ENCODE measurements around the gene BRIX1. TPM values are rescaled to one million over a fixed set of nuclear protein-coding genes. Genes with fewer than 3 reads are reported as not detected.
A peak's percentile ranks its signal among the peaks of the same experiment; 100 is the strongest.

BRIX1 gene
- total and polyA plus RNA-seq, 2 of the 13 experiments (the other 11 are each of a cell fraction or from before 2014, with no cell fraction given): 23.6 to 78.4 TPM

GRCh38 chr5:34915139-34915855 is at the start of gene BRIX1, which contains the start of gene RAD1 (continued):
- TF ChIP-seq, protein P1, sequence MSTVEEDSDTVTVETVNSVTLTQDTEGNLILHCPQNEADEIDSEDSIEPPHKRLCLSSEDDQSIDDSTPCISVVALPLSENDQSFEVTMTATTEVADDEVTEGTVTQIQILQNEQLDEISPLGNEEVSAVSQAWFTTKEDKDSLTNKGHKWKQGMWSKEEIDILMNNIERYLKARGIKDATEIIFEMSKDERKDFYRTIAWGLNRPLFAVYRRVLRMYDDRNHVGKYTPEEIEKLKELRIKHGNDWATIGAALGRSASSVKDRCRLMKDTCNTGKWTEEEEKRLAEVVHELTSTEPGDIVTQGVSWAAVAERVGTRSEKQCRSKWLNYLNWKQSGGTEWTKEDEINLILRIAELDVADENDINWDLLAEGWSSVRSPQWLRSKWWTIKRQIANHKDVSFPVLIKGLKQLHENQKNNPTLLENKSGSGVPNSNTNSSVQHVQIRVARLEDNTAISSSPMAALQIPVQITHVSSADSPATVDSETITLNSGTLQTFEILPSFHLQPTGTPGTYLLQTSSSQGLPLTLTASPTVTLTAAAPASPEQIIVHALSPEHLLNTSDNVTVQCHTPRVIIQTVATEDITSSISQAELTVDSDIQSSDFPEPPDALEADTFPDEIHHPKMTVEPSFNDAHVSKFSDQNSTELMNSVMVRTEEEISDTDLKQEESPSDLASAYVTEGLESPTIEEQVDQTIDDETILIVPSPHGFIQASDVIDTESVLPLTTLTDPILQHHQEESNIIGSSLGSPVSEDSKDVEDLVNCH (CRISPR knock-in tag; IDR thresholded peaks at IDR 0.05): peak; percentile 62; the same call in 1 of the 2 replicates
- peak; percentile 43; the same call in 1 of the 2 replicates for TF ChIP-seq HNRNPL (IDR thresholded peaks at IDR 0.05; ENCODE audit: low read depth, low read length)
- 0 out of 4 replicates have a peak, but pooled peaks of 1 of the 2 experiments have one; percentile 10 for TF ChIP-seq NR2F1 (CRISPR knock-in tag; IDR thresholded peaks at IDR 0.05)
- TF ChIP-seq GATA4 (IDR thresholded peaks at IDR 0.05; ENCODE audit: borderline replicate concordance, low read depth): peak; percentile 47; the same call in 1 of the 2 replicates
- peak; percentile 46; the same call in 1 of the 2 replicates for TF ChIP-seq ZBTB7A (CRISPR knock-in tag; IDR thresholded peaks at IDR 0.05)
- peak; percentile 77; the same call in 1 of the 2 replicates for TF ChIP-seq MTA1 (CRISPR knock-in tag; IDR thresholded peaks at IDR 0.05; ENCODE audit: borderline replicate concordance)
- TF ChIP-seq SALL1 (CRISPR knock-in tag; IDR thresholded peaks at IDR 0.05): peak; percentile 93
- TF ChIP-seq CHCHD3 (CRISPR knock-in tag; IDR thresholded peaks at IDR 0.05): no peak
- no peak for TF ChIP-seq SOX13 (IDR thresholded peaks at IDR 0.05)
- peak in 1 of 2 experiments; percentile 48; a peak in 1 of 4 replicates for TF ChIP-seq SOX13 (CRISPR knock-in tag; conservative IDR thresholded peaks at IDR 0.05 in 1 of 2, IDR thresholded peaks at IDR 0.05 in 1 of 2)
- peak; percentile 76 for TF ChIP-seq KAT7 (CRISPR knock-in tag; IDR thresholded peaks at IDR 0.05; ENCODE audit: borderline replicate concordance)
- no peak for TF ChIP-seq ZNF839 (CRISPR knock-in tag; IDR thresholded peaks at IDR 0.05; ENCODE audit: borderline replicate concordance)
- TF ChIP-seq POLR2G (IDR thresholded peaks at IDR 0.05; ENCODE audit: low read depth, low read length): peak; percentile 91
- TF ChIP-seq ZNF878 (CRISPR knock-in tag; IDR thresholded peaks at IDR 0.05): peak; percentile 84
- TF ChIP-seq, protein P2, sequence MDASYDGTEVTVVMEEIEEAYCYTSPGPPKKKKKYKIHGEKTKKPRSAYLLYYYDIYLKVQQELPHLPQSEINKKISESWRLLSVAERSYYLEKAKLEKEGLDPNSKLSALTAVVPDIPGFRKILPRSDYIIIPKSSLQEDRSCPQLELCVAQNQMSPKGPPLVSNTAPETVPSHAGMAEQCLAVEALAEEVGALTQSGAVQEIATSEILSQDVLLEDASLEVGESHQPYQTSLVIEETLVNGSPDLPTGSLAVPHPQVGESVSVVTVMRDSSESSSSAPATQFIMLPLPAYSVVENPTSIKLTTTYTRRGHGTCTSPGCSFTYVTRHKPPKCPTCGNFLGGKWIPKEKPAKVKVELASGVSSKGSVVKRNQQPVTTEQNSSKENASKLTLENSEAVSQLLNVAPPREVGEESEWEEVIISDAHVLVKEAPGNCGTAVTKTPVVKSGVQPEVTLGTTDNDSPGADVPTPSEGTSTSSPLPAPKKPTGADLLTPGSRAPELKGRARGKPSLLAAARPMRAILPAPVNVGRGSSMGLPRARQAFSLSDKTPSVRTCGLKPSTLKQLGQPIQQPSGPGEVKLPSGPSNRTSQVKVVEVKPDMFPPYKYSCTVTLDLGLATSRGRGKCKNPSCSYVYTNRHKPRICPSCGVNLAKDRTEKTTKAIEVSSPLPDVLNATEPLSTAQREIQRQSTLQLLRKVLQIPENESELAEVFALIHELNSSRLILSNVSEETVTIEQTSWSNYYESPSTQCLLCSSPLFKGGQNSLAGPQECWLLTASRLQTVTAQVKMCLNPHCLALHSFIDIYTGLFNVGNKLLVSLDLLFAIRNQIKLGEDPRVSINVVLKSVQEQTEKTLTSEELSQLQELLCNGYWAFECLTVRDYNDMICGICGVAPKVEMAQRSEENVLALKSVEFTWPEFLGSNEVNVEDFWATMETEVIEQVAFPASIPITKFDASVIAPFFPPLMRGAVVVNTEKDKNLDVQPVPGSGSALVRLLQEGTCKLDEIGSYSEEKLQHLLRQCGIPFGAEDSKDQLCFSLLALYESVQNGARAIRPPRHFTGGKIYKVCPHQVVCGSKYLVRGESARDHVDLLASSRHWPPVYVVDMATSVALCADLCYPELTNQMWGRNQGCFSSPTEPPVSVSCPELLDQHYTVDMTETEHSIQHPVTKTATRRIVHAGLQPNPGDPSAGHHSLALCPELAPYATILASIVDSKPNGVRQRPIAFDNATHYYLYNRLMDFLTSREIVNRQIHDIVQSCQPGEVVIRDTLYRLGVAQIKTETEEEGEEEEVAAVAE (CRISPR knock-in tag; IDR thresholded peaks at IDR 0.05; ENCODE audit: borderline replicate concordance): peak; percentile 64; the same call in 1 of the 2 replicates
- TF ChIP-seq KLF16 (CRISPR knock-in tag; IDR thresholded peaks at IDR 0.05): peak in 1 of 2 experiments; percentile 69; a peak in 1 of 4 replicates
- TF ChIP-seq, protein P3, sequence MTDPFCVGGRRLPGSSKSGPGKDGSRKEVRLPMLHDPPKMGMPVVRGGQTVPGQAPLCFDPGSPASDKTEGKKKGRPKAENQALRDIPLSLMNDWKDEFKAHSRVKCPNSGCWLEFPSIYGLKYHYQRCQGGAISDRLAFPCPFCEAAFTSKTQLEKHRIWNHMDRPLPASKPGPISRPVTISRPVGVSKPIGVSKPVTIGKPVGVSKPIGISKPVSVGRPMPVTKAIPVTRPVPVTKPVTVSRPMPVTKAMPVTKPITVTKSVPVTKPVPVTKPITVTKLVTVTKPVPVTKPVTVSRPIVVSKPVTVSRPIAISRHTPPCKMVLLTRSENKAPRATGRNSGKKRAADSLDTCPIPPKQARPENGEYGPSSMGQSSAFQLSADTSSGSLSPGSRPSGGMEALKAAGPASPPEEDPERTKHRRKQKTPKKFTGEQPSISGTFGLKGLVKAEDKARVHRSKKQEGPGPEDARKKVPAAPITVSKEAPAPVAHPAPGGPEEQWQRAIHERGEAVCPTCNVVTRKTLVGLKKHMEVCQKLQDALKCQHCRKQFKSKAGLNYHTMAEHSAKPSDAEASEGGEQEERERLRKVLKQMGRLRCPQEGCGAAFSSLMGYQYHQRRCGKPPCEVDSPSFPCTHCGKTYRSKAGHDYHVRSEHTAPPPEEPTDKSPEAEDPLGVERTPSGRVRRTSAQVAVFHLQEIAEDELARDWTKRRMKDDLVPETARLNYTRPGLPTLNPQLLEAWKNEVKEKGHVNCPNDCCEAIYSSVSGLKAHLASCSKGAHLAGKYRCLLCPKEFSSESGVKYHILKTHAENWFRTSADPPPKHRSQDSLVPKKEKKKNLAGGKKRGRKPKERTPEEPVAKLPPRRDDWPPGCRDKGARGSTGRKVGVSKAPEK (CRISPR knock-in tag; IDR thresholded peaks at IDR 0.05; ENCODE audit: borderline replicate concordance): peak; percentile 76; the same call in 1 of the 2 replicates
- TF ChIP-seq SNAPC2 (CRISPR knock-in tag; IDR thresholded peaks at IDR 0.05): 0 out of 2 replicates have a peak, but pooled peaks have one; percentile 23
- peak; percentile 34; the same call in 1 of the 2 replicates for TF ChIP-seq ZNF652 (CRISPR knock-in tag; IDR thresholded peaks at IDR 0.05; ENCODE audit: borderline replicate concordance, low read depth)

All from HepG2 (cell line).